Measurements from ENCODE around the gene PLCB3. TPM values are rescaled to one million over a fixed set of nuclear protein-coding genes. Genes with fewer than 3 reads are reported as not detected.
"Not testable (repeated sequence)": the region's sequence is repeated elsewhere in the genome, so short reads cannot be mapped to it uniquely, and the experiment has no call there.

PLCB3 gene
- total and polyA plus RNA-seq, 2 experiments from 2014 or later: 19.0 to 23.5 TPM

- Histone ChIP-seq H3K27me3 (no peaks in the 10 kb centered on the region), H3K27ac (no peak overlapping the region), H3K36me3 (replicated peaks; ENCODE audit: insufficient read depth, low read depth) (no peaks in the 10 kb centered on the region), H3K4me2 (no peak overlapping the region), H4K20me1 (ENCODE audit: insufficient read depth, poor library complexity, severe bottlenecking) (no peaks in the 10 kb centered on the region), H3K79me2 (peaks cover 53% of the 10 kb centered on the region), H3K9me3 (ENCODE audit: low read depth) (no peaks in the 10 kb centered on the region), H2AFZ (no peak overlapping the region), H3K9me2 (replicated peaks; ENCODE audit: insufficient read depth) (no peaks in the 10 kb centered on the region), H3K4me3 (no peak overlapping the region), H3K4me1 (ENCODE audit: insufficient read depth) (peaks cover 9% of the 10 kb centered on the region)
- 89% methylated on average over 19 of the region's 19 CpGs for WGBS (ENCODE audit: low lambda C conversion rate, missing lambda C conversion rate)
- TF ChIP-seq EZH2phosphoT487 (IDR thresholded peaks at IDR 0.05; ENCODE audit: low read depth, severe bottlenecking, unreplicated experiment) (no peak), CTCF (IDR thresholded peaks at IDR 0.05; ENCODE audit: poor library complexity) (no peak), EZH2 (IDR thresholded peaks at IDR 0.05; ENCODE audit: borderline replicate concordance) (no peak)
- DNase-seq (ENCODE audit: low spot score): peak; percentile 8
These were observed 62.9 kb downstream of the PLCB3 start for GRCh38 chr11:64314146-64314804.

- 90% methylated on average over 23 of the region's 24 CpGs for WGBS (ENCODE audit: low lambda C conversion rate, missing lambda C conversion rate)
- DNase-seq (ENCODE audit: low spot score): peak; percentile 6
- Histone ChIP-seq H3K4me2 (no peak overlapping the region), H3K9me2 (replicated peaks; ENCODE audit: insufficient read depth) (no peaks in the 10 kb centered on the region), H3K4me1 (ENCODE audit: insufficient read depth) (peaks cover 10% of the 10 kb centered on the region), H3K27me3 (no peaks in the 10 kb centered on the region), H3K27ac (no peak overlapping the region), H2AFZ (no peak overlapping the region), H3K79me2 (peaks cover 50% of the 10 kb centered on the region), H4K20me1 (ENCODE audit: insufficient read depth, poor library complexity, severe bottlenecking) (no peaks in the 10 kb centered on the region), H3K36me3 (replicated peaks; ENCODE audit: insufficient read depth, low read depth) (no peaks in the 10 kb centered on the region), H3K4me3 (no peak overlapping the region), H3K9me3 (ENCODE audit: low read depth) (no peaks in the 10 kb centered on the region)
- TF ChIP-seq CTCF (IDR thresholded peaks at IDR 0.05; ENCODE audit: poor library complexity): no peak
- no peak for TF ChIP-seq EZH2 (IDR thresholded peaks at IDR 0.05; ENCODE audit: borderline replicate concordance)
- no peak for TF ChIP-seq EZH2phosphoT487 (IDR thresholded peaks at IDR 0.05; ENCODE audit: low read depth, severe bottlenecking, unreplicated experiment)
These were observed 63.7 kb downstream of the PLCB3 start for GRCh38 chr11:64314805-64315561.

- not testable (repeated sequence) for H3K4me3 ChIP-seq; H2AFZ ChIP-seq; H3K9me3 ChIP-seq (ENCODE audit: low read depth); H3K36me3 ChIP-seq (replicated peaks; ENCODE audit: insufficient read depth, low read depth); H4K20me1 ChIP-seq (ENCODE audit: insufficient read depth, poor library complexity, severe bottlenecking); H3K27me3 ChIP-seq; H3K9me2 ChIP-seq (replicated peaks; ENCODE audit: insufficient read depth)
- 86% methylated on average over 22 of the region's 25 CpGs for WGBS (ENCODE audit: low lambda C conversion rate, missing lambda C conversion rate)
- Histone ChIP-seq H3K79me2 (peaks cover 45% of the 10 kb centered on the region), H3K27ac (peak overlapping the region; percentile 98), H3K4me1 (ENCODE audit: insufficient read depth) (peaks cover 16% of the 10 kb centered on the region), H3K4me2 (peak overlapping the region; percentile 79)
- DNase-seq (ENCODE audit: low spot score): peak; percentile 2
These were observed 64.6 kb downstream of the PLCB3 start for GRCh38 chr11:64315667-64316526.

All from hepatocyte (in vitro differentiated cells).